Right renal pelvis (tissue), 4 donors: ENCODE measurements around the gene STARD9. TPM values are rescaled to one million over a fixed set of nuclear protein-coding genes. Genes with fewer than 3 reads are reported as not detected.
"Not testable (repeated sequence)": the region's sequence is repeated elsewhere in the genome, so short reads cannot be mapped to it uniquely, and the experiment has no call there.

ENCODE experiments used
- DNase-seq, 4 donors: peaks; one replicate each; pipeline ENCODE4 v3.0.0-alpha.2; 2013; ENCODE audit warnings: low read depth in 4 of 4, low spot score in 3 of 4, missing footprints in 1 of 4
- polyA plus RNA-seq, 4 donors: library from polyadenylated mRNA; unstranded; fragments of 120-200 nt; gene quantifications; one replicate each; pipeline ENCODE4 v1.2.1, GENCODE V29; 2013; ENCODE audit not compliant: insufficient read length in 4 of 4

STARD9 gene
- polyA plus RNA-seq, 4 donors: 8.0 to 10.2 (median 8.4) TPM

GRCh38 chr15:42621996-42622925 is 46.9 kb downstream of the STARD9 start:
- no peak for DNase-seq

- no peak for DNase-seq
Observed at GRCh38 chr15:42623951-42624350, 48.5 kb downstream of the STARD9 start.

- DNase-seq: no peak
Observed at GRCh38 chr15:42627485-42627884, 52.1 kb downstream of the STARD9 start.

GRCh38 chr15:42628761-42629160 is 53.4 kb downstream of the STARD9 start:
- no peak for DNase-seq

- no peak for DNase-seq
Observed at GRCh38 chr15:42632105-42632675, 56.8 kb downstream of the STARD9 start.

GRCh38 chr15:42640109-42640508 is 64.7 kb downstream of the STARD9 start:
- DNase-seq: no peak

GRCh38 chr15:42650208-42651066 is 75.0 kb downstream of the STARD9 start:
- peak; percentile 53 to 67 (median 64) for DNase-seq

- no peak for DNase-seq
Observed at GRCh38 chr15:42665827-42666226, 90.4 kb downstream of the STARD9 start.

GRCh38 chr15:42667855-42668254 is 92.4 kb downstream of the STARD9 start:
- no peak for DNase-seq

GRCh38 chr15:42670451-42670850 is 95.0 kb downstream of the STARD9 start:
- DNase-seq: no peak

GRCh38 chr15:42672444-42672843 is 97.0 kb downstream of the STARD9 start:
- DNase-seq: no peak

GRCh38 chr15:42674472-42674871 is 99.1 kb downstream of the STARD9 start:
- DNase-seq: no peak

- no peak for DNase-seq
Observed at GRCh38 chr15:42675021-42675420, 99.6 kb downstream of the STARD9 start.

GRCh38 chr15:42679285-42680141 is 104.1 kb downstream of the STARD9 start:
- DNase-seq: no peak

GRCh38 chr15:42680142-42680482 is 104.7 kb downstream of the STARD9 start:
- not testable (repeated sequence) for DNase-seq

GRCh38 chr15:42681119-42681518 is 105.7 kb downstream of the STARD9 start:
- DNase-seq: no peak

- DNase-seq: no peak
Observed at GRCh38 chr15:42686281-42686680, 110.9 kb downstream of the STARD9 start.

GRCh38 chr15:42687740-42688139 is 112.3 kb downstream of the STARD9 start:
- no peak for DNase-seq

- DNase-seq: no peak
Observed at GRCh38 chr15:42688301-42688700, 112.9 kb downstream of the STARD9 start.

- no peak for DNase-seq
Observed at GRCh38 chr15:42691308-42691707, 115.9 kb downstream of the STARD9 start.
